AG09309 (cell line): Measurements from ENCODE around the gene BAHCC1.

ENCODE experiments used
- DNase-seq: peaks from one replicate; pipeline ENCODE4 v3.0.0-alpha.2; 2010; ENCODE audit warnings: low read depth
- H3K4me3 ChIP-seq: 2 replicates; pipeline ENCODE4 v1.5.1; 2011; ENCODE audit warnings: mild to moderate bottlenecking, low read depth, low read length, moderate library complexity; ENCODE audit not compliant: control insufficient read depth
- TF ChIP-seq, protein P1 (sequence below): IDR thresholded peaks from 2 replicates; pipeline ENCODE4 v1.5.1; 2011; ENCODE audit warnings: mild to moderate bottlenecking, low read depth, low read length, inconsistent platforms; ENCODE audit not compliant: insufficient read depth, control insufficient read depth; ENCODE audit errors: missing control alignments

BAHCC1 gene

DNA sequence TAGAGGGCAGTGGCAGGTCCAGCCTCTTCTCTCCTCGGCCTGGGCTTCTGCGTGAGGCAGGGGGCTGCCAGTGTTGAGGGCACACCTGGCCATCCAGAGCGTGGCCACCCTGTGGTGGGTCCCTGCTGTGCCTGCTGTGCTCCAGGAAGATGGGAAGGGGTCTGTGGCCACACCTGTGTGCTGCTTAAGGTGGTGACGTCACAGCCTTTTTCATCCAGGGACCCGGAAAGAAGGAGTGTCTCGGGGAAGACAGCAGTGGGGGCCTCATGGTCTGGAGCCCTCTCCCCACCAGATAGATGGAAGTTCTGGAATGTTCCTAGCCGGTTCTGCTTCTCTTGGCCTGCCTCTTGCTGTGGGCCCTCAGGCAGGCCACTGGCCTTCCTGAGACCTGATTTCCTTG, 80.8 kb downstream of the BAHCC1 start:
- no peak for DNase-seq
- H3K4me3 ChIP-seq: no peak overlapping the region
- TF ChIP-seq, protein P1, sequence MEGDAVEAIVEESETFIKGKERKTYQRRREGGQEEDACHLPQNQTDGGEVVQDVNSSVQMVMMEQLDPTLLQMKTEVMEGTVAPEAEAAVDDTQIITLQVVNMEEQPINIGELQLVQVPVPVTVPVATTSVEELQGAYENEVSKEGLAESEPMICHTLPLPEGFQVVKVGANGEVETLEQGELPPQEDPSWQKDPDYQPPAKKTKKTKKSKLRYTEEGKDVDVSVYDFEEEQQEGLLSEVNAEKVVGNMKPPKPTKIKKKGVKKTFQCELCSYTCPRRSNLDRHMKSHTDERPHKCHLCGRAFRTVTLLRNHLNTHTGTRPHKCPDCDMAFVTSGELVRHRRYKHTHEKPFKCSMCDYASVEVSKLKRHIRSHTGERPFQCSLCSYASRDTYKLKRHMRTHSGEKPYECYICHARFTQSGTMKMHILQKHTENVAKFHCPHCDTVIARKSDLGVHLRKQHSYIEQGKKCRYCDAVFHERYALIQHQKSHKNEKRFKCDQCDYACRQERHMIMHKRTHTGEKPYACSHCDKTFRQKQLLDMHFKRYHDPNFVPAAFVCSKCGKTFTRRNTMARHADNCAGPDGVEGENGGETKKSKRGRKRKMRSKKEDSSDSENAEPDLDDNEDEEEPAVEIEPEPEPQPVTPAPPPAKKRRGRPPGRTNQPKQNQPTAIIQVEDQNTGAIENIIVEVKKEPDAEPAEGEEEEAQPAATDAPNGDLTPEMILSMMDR: no peak

DNA sequence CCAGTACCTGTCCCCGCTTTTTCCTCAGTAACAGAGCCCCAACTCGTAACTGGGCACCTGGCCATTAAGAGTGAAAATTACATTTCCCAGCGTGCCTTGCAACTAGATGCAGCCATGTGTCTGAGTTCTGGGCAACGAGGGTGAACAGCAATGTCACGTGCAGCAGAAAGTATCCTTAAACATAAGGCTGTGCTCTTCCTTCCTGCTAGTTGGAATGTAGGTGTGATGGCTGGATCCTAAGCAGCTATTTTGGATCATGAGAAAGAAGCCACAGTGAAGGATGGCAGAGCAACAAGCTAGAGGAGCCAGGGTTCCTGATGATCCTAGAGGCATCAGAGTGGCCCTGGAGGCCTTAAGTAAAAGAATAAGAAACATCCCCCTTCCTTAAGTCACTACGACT, 81.4 kb downstream of the BAHCC1 start:
- TF ChIP-seq, protein P1: no peak
- DNase-seq: no peak
- no peak overlapping the region for H3K4me3 ChIP-seq

DNA sequence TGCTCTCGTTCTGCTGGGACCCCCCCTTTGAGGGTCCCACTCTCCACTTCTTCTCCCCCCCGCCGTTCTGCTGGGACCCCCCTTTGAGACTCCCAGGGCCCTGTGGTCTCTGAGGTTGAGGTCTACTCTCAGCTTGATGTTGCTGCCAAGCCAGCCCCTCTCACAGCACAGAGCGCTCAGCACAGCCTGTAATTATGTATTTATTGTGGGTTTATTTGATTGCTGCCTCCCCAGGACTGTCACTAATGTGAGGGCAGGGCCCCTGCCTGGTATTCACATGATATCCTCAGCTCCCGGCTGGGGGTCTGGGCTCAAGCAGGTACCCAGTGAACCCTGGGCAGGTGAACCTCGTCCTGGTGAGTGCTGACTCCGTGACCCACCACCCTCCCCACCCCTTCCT, 81.9 kb downstream of the BAHCC1 start:
- no peak overlapping the region for H3K4me3 ChIP-seq
- TF ChIP-seq, protein P1: no peak
- no peak for DNase-seq

DNA sequence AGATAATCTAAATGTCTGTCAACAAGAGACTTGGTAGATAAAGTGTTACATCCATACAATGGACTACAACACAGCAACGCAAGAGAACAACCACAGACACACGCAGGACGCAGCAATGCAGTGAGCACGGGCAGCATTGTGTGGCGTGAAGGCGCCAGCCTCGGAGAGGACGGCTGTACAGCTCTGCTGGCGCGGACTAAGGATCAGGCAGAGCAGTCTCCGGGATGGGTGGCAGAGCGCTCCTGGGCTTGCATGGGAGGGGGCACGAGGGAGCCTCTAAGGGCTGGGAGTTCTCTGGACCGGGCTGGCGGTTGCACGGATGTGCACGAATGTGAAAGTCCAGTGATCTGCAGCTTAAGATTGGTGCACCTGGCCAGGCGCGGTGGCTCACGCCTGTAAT, 82.9 kb downstream of the BAHCC1 start:
- DNase-seq: no peak
- no peak overlapping the region for H3K4me3 ChIP-seq
- TF ChIP-seq, protein P1: no peak

DNA sequence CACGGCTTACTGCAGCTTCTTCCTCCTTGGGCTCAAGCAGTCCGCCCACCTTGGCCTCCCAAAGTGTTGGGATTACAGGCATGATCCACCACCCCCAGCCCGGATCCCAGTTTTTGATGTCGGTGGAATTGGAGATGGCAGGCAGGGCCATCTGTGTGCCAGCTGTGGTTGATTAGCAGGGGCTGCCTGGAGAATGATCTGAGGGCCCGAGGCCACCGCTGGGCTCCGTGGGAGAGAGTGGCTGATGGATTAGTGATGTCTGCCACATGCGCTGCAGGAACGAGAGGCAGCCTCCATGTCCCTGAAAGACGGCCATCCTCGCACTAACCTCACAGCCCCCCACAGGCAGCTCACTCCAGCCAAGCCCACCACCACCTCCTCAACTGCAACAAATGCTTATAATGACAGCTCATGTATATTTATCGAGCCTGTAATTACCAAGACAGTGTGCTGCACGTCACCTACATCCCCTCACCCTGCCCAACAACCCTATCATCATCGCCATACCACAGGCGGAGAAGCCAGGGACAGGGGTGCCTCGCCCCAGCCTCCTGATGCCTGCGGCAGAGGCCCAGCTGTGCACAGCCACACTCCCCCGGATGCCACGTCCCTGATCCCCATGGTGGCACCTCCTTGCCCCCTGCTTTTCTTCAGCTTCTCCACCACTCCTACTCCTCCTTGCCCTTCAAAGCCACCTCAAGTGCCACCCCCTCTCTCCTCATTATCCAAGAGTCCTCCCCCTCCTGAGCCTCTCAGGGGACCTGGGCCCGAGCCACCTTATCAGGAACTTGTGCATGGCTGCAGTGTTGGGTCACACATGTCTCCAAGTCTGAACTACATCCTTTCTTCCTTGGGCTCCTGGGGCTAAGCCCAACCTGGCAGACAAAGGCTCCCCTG, 84.2 kb downstream of the BAHCC1 start:
- no peak overlapping the region for H3K4me3 ChIP-seq
- TF ChIP-seq, protein P1: no peak
- DNase-seq: no peak

DNA sequence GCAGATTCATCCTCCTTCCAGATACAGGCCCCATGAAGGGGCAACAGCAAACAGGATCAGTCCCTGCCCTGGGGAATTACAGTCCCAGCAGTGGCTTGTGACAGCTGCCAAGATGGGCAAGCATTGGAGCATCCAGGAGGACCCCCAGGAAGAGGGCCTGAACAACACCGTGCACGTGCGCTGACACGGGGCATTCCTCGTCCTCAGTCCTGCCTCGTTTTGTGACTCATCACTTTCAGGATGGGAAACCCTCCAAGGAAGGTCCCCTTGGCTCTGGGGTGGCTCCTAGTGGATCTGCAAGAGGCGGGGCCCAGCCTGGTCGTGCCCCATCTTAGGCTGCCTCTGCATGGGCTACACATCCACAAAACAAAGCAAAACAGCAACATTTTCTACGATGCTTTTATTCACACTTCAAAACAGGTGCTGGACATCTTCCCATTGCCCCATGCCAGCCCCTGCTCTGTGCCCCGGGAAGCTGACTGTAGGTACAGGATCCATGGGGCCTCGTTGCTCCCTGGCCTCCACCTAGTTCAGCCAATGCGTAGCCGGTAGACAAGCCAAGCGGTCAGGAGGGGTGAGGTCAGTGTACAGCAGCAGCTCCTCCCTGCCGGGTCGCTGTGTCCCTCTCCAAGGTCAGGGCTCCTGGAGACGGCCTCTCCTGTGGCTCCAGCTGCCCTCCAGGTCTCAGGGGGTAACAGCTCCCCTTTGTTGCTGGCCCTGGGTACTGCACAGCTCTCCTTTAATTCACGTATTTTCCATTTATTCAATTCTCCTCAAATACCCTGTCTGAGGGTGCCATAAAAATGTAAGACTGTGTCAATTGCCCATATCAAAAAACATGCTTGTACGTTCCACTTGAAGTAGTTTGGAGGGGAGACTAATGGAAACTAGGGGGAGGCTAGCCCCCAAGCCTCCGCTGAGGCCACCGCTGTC, 85.1 kb downstream of the BAHCC1 start:
- TF ChIP-seq, protein P1: peak; percentile 26
- DNase-seq: no peak
- H3K4me3 ChIP-seq: no peak overlapping the region
